GM23338 (cell line): ENCODE measurements around the gene TTLL13. TPM values are rescaled to one million over a fixed set of nuclear protein-coding genes. Genes with fewer than 3 reads are reported as not detected.

ENCODE experiments used
- ATAC-seq: fragments of 200-7000 bp; cut with Tn5 transposase; 3 replicates; pipeline ENCODE4 v1.9.1; 2020
- DNase-seq: peaks from one replicate; pipeline ENCODE4 v3.0.0-alpha.2; 2015; ENCODE audit warnings: low spot score
- H2AFZ ChIP-seq: fragments of 200-600 bp; sonication (generic); 2 replicates; pipeline ENCODE4 v1.8.0; 2016; ENCODE audit warnings: antibody characterized with exemption, mild to moderate bottlenecking, moderate library complexity
- H3F3A ChIP-seq: fragments of 200-600 bp; sonication (generic); replicated peaks from 2 replicates; pipeline ENCODE4 v1.8.0; 2017; ENCODE audit warnings: antibody characterized with exemption, mixed run types, low read depth
- H3K27ac ChIP-seq: fragments of 200-600 bp; sonication (generic); 2 replicates; pipeline ENCODE4 v1.6.1; 2016; ENCODE audit warnings: low read depth
- H3K27me3 ChIP-seq: fragments of 200-600 bp; sonication (generic); 2 replicates; pipeline ENCODE4 v1.8.0; 2016; ENCODE audit warnings: mild to moderate bottlenecking, mixed run types, moderate library complexity; ENCODE audit not compliant: insufficient read depth
- H3K36me3 ChIP-seq: fragments of 200-600 bp; sonication (generic); 2 replicates; pipeline ENCODE4 v1.8.0; 2016; ENCODE audit warnings: mild to moderate bottlenecking; ENCODE audit not compliant: insufficient read depth
- H3K4me1 ChIP-seq: fragments of 200-600 bp; sonication (generic); 2 replicates; pipeline ENCODE4 v1.8.0; 2016; ENCODE audit warnings: mild to moderate bottlenecking, moderate library complexity; ENCODE audit not compliant: insufficient read depth
- H3K4me2 ChIP-seq: fragments of 200-600 bp; sonication (generic); 2 replicates; pipeline ENCODE4 v1.7.1; 2017; ENCODE audit warnings: mixed run types
- H3K4me3 ChIP-seq: fragments of 200-600 bp; sonication (generic); 2 replicates; pipeline ENCODE4 v1.6.1; 2016; ENCODE audit warnings: mixed run types
- H3K79me2 ChIP-seq: fragments of 200-600 bp; sonication (generic); replicated peaks from 2 replicates; pipeline ENCODE4 v1.8.0; 2017; ENCODE audit warnings: mild to moderate bottlenecking; ENCODE audit not compliant: insufficient read depth
- H3K9me2 ChIP-seq: fragments of 200-600 bp; sonication (generic); 2 replicates; pipeline ENCODE4 v1.8.0; 2017; ENCODE audit not compliant: insufficient read depth
- H4K20me1 ChIP-seq: fragments of 200-600 bp; sonication (generic); replicated peaks from 2 replicates; pipeline ENCODE4 v1.8.0; 2017; ENCODE audit warnings: mild to moderate bottlenecking; ENCODE audit not compliant: insufficient read depth
- H3K27ac Mint-ChIP-seq: 2 replicates; pipeline ENCODE4 v1.8.0; 2020; ENCODE audit warnings: inconsistent platforms, mild to moderate bottlenecking, moderate library complexity, mixed read lengths
- H3K27me3 Mint-ChIP-seq: 3 replicates; pipeline ENCODE4 v1.8.0; 2022; ENCODE audit warnings: low read depth, mild to moderate bottlenecking, moderate library complexity, mixed read lengths, inconsistent platforms; ENCODE audit not compliant: insufficient read depth, poor library complexity
- H3K36me3 Mint-ChIP-seq: 3 replicates; pipeline ENCODE4 v1.8.0; 2021; ENCODE audit warnings: low read depth, mild to moderate bottlenecking, inconsistent platforms, moderate library complexity, mixed read lengths
- H3K4me1 Mint-ChIP-seq: 3 replicates; pipeline ENCODE4 v1.8.0; 2020; ENCODE audit warnings: mild to moderate bottlenecking, inconsistent platforms, mixed read lengths
- H3K4me3 Mint-ChIP-seq: 3 replicates; pipeline ENCODE4 v1.8.0; 2021; ENCODE audit warnings: moderate library complexity, mild to moderate bottlenecking, inconsistent platforms, mixed read lengths
- H3K9me3 Mint-ChIP-seq: 3 replicates; pipeline ENCODE4 v1.8.0; 2020; ENCODE audit warnings: moderate library complexity, mild to moderate bottlenecking, inconsistent platforms, mixed read lengths
- CREB1 ChIP-seq: fragments of 250-450 bp; sonication (Bioruptor Pico); IDR thresholded peaks from 2 replicates; pipeline ENCODE4 v1.5.0; 2020; ENCODE audit warnings: low read depth, mild to moderate bottlenecking, moderate library complexity
- JUNB ChIP-seq: IDR thresholded peaks from one replicate; pipeline ENCODE4 v1.6.1; 2016; ENCODE audit warnings: antibody characterized with exemption; ENCODE audit not compliant: unreplicated experiment
- POLR2AphosphoS5 ChIP-seq: IDR thresholded peaks from 2 replicates; pipeline ENCODE4 v1.6.1; 2016; ENCODE audit warnings: antibody characterized with exemption, low read depth
- ZNF114 ChIP-seq: fragments of 250-450 bp; sonication (Bioruptor Pico); IDR thresholded peaks from 2 replicates; pipeline ENCODE4 v1.5.0; 2020; ENCODE audit warnings: mild to moderate bottlenecking, moderate library complexity
- polyA plus RNA-seq: library from polyadenylated mRNA; unstranded; fragments of >200 nt; fragmentation: Nextera tagmentation; extraction: Ambion mirVana; gene quantifications from 2 replicates; pipeline ENCODE4 v1.2.1, GENCODE V29; 2016
- total RNA-seq: library from RNA; depleted of rRNA; stranded (reverse); fragments of >200 nt; shearing (Covaris generic); gene quantifications from 2 replicates; pipeline ENCODE4 v1.2.3, GENCODE V29; 2014
- TF ChIP-seq, protein P1 (sequence below): fragments of 250-450 bp; sonication (Bioruptor Pico); IDR thresholded peaks from 2 replicates; pipeline ENCODE4 v1.5.0; 2020; ENCODE audit warnings: mild to moderate bottlenecking, moderate library complexity
- TF ChIP-seq, protein P2 (sequence below), 2 experiments: fragments of 200-600 bp in 1 of 2; sonication (generic) in 1 of 2; conservative IDR thresholded peaks; 2 replicates each; pipeline versions ENCODE4 v1.5.1 to v1.6.1; 2016 to 2017; ENCODE audit warnings: antibody characterized with exemption in 2 of 2, low read depth in 2 of 2, mild to moderate bottlenecking in 2 of 2, moderate library complexity in 1 of 2

The TTLL13 gene
- total and polyA plus RNA-seq, 2 experiments from 2014 or later, result not detected

DNA sequence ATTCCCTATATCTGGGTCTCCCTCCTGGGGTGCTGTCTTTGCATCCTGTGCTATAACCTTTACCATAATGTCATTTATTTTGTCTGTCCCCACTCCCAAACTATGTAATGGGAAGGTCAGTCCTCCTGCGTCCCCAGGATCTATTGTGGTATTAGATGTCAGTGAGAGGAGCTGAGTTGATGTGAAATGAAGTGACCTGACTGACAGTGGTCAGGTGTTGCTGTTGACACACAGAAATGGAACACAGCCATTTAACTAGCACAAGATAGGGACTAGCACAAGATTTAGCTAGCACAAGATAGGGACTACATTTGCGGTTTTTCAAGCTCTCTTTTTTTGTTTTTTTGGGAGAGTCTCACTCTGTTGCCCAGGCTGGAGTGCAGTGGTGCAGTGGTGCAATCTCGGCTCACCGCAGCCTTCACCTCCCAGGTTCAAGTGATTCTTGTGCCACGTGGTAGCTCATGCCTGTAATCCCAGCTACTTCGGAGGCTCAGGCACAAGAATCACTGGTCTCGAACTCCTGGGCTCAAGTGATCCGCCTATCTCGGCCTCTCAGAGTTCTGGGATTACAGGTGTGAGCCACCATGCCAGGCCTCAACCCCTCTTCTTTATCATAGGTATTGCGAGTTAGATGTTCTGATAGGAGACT lies 21.3 kb downstream of the TTLL13 start (continued):
- TF ChIP-seq, protein P1, sequence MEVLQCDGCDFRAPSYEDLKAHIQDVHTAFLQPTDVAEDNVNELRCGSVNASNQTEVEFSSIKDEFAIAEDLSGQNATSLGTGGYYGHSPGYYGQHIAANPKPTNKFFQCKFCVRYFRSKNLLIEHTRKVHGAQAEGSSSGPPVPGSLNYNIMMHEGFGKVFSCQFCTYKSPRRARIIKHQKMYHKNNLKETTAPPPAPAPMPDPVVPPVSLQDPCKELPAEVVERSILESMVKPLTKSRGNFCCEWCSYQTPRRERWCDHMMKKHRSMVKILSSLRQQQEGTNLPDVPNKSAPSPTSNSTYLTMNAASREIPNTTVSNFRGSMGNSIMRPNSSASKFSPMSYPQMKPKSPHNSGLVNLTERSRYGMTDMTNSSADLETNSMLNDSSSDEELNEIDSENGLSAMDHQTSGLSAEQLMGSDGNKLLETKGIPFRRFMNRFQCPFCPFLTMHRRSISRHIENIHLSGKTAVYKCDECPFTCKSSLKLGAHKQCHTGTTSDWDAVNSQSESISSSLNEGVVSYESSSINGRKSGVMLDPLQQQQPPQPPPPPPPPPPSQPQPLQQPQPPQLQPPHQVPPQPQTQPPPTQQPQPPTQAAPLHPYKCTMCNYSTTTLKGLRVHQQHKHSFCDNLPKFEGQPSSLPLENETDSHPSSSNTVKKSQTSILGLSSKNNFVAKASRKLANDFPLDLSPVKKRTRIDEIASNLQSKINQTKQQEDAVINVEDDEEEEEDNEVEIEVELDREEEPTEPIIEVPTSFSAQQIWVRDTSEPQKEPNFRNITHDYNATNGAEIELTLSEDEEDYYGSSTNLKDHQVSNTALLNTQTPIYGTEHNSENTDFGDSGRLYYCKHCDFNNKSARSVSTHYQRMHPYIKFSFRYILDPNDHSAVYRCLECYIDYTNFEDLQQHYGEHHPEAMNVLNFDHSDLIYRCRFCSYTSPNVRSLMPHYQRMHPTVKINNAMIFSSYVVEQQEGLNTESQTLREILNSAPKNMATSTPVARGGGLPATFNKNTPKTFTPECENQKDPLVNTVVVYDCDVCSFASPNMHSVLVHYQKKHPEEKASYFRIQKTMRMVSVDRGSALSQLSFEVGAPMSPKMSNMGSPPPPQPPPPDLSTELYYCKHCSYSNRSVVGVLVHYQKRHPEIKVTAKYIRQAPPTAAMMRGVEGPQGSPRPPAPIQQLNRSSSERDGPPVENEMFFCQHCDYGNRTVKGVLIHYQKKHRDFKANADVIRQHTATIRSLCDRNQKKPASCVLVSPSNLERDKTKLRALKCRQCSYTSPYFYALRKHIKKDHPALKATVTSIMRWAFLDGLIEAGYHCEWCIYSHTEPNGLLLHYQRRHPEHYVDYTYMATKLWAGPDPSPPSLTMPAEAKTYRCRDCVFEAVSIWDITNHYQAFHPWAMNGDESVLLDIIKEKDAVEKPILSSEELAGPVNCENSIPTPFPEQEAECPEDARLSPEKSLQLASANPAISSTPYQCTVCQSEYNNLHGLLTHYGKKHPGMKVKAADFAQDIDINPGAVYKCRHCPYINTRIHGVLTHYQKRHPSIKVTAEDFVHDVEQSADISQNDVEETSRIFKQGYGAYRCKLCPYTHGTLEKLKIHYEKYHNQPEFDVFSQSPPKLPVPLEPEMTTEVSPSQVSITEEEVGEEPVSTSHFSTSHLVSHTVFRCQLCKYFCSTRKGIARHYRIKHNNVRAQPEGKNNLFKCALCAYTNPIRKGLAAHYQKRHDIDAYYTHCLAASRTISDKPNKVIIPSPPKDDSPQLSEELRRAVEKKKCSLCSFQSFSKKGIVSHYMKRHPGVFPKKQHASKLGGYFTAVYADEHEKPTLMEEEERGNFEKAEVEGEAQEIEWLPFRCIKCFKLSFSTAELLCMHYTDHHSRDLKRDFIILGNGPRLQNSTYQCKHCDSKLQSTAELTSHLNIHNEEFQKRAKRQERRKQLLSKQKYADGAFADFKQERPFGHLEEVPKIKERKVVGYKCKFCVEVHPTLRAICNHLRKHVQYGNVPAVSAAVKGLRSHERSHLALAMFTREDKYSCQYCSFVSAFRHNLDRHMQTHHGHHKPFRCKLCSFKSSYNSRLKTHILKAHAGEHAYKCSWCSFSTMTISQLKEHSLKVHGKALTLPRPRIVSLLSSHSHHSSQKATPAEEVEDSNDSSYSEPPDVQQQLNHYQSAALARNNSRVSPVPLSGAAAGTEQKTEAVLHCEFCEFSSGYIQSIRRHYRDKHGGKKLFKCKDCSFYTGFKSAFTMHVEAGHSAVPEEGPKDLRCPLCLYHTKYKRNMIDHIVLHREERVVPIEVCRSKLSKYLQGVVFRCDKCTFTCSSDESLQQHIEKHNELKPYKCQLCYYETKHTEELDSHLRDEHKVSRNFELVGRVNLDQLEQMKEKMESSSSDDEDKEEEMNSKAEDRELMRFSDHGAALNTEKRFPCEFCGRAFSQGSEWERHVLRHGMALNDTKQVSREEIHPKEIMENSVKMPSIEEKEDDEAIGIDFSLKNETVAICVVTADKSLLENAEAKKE, result no peak
- no peak for TF ChIP-seq CREB1 (CRISPR knock-in tag)

DNA sequence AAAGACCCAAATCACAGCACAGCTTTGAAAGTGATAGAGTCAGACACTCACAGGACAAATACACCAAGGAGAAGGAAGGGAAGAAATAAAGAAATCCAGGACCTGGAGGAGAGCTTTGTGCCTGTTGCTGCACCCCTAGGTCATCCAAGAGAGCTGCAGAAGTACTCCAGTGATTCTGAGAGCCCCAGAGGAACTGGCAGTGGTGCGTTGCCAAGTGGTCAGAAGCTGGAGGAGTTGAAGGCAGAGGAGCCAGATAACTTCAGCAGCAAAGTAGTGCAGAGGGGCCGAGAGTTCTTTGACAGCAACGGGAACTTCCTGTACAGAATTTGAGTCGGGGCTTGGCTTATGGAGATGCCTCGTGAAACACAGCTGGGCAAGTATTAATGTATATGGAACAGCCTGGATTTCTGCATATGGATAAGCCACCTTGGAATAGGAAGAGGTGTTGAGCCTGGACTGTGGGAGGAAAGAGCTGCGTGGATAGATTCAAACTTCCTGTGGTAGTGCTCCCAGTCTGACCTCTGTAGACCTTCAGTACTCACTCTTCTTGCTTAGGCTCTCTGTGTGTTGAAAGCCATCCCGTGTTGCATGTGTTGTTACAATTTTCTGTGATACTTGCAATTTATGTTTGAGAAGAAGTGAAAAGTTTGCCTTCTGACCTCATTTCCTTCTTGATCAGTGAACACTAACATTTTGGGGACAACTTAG lies 22.3 kb downstream of the TTLL13 start:
- Mint-ChIP-seq H3K27ac (no peak overlapping the region), H3K4me3 (no peak overlapping the region), H3K36me3 (peaks cover 75% of the 10 kb centered on the region), H3K27me3 (peaks cover 5% of the 10 kb centered on the region), H3K4me1 (peaks cover 24% of the 10 kb centered on the region), H3K9me3 (no peaks in the 10 kb centered on the region)
- Histone ChIP-seq H3K4me1 (peaks cover 19% of the 10 kb centered on the region), H3K27ac (0 out of 2 replicates have a peak overlapping the region, but pooled peaks have one; percentile 6), H3K4me2 (no peak overlapping the region), H3F3A (peaks cover 18% of the 10 kb centered on the region), H3K36me3 (peaks cover 20% of the 10 kb centered on the region), H2AFZ (no peak overlapping the region), H4K20me1 (peaks cover 41% of the 10 kb centered on the region), H3K9me2 (no peaks in the 10 kb centered on the region), H3K79me2 (peaks cover 59% of the 10 kb centered on the region), H3K4me3 (no peak overlapping the region), H3K27me3 (no peaks in the 10 kb centered on the region)
- no peak for DNase-seq
- no peak for ATAC-seq
- no peak for TF ChIP-seq POLR2AphosphoS5
- no peak for TF ChIP-seq ZNF114 (CRISPR knock-in tag)
- TF ChIP-seq, protein P2, sequence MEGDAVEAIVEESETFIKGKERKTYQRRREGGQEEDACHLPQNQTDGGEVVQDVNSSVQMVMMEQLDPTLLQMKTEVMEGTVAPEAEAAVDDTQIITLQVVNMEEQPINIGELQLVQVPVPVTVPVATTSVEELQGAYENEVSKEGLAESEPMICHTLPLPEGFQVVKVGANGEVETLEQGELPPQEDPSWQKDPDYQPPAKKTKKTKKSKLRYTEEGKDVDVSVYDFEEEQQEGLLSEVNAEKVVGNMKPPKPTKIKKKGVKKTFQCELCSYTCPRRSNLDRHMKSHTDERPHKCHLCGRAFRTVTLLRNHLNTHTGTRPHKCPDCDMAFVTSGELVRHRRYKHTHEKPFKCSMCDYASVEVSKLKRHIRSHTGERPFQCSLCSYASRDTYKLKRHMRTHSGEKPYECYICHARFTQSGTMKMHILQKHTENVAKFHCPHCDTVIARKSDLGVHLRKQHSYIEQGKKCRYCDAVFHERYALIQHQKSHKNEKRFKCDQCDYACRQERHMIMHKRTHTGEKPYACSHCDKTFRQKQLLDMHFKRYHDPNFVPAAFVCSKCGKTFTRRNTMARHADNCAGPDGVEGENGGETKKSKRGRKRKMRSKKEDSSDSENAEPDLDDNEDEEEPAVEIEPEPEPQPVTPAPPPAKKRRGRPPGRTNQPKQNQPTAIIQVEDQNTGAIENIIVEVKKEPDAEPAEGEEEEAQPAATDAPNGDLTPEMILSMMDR (conservative IDR thresholded peaks at IDR 0.05; ENCODE audit: low read depth in 2 of 2), result no peak
- no peak for TF ChIP-seq JUNB
- TF ChIP-seq, protein P1, result no peak
